DMS114 treated with DMSO at 0.1 percent for 48 hours (cell line): Measurements from ENCODE around the gene SRRM1.

Source experiments
- DNase-seq: peaks from one replicate; lab custom pipeline; 2025; ENCODE audit not compliant: unreplicated experiment; lab: John Stamatoyannopoulos, UW

SRRM1 gene, protein sequence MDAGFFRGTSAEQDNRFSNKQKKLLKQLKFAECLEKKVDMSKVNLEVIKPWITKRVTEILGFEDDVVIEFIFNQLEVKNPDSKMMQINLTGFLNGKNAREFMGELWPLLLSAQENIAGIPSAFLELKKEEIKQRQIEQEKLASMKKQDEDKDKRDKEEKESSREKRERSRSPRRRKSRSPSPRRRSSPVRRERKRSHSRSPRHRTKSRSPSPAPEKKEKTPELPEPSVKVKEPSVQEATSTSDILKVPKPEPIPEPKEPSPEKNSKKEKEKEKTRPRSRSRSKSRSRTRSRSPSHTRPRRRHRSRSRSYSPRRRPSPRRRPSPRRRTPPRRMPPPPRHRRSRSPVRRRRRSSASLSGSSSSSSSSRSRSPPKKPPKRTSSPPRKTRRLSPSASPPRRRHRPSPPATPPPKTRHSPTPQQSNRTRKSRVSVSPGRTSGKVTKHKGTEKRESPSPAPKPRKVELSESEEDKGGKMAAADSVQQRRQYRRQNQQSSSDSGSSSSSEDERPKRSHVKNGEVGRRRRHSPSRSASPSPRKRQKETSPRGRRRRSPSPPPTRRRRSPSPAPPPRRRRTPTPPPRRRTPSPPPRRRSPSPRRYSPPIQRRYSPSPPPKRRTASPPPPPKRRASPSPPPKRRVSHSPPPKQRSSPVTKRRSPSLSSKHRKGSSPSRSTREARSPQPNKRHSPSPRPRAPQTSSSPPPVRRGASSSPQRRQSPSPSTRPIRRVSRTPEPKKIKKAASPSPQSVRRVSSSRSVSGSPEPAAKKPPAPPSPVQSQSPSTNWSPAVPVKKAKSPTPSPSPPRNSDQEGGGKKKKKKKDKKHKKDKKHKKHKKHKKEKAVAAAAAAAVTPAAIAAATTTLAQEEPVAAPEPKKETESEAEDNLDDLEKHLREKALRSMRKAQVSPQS

DNA sequence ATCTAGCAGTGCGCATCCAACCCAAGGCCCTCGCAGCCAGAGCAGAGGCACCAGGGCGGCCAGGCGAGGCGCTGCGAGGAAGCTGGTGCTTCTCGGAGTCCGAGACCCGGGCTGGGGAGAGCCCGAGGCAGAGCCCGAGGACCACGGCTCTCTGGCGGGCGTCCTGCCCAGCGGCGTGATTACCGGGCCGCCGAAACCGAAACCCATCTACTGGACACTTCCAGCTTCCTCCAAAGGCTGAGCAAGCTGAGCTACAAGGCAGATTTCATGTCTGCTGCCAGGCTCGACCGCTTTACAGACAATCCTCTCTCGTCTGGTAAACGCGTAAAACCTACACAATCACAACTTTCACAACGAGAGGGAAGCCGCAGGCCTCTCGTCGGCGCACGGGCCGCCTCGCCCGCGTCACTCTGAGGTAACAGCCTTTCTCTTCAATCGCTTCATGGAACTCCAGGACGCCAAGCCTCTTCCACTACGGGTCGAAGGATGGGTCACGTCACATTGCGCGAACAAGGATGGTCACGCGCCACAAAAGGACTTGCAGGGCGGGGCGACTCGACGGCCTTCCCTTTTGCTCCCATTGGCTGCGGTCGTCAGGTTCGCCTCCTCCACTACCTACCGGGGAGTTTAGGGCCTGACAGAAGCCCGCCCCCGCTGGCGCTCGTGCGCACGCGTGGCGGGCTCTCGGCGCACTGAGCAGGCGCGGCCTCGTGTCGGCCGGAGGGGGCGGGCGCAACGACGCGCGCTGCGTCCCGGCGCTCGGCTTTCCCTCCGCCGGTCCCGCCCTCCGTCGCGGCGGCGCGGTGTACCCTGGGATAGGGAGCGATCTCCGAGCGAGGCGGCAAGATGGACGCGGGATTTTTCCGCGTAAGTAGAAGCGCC lies at the start of gene SRRM1:
SRRM1 (plus strand) TSS at position 822 of the 882 bp plus-strand sequence; CDS start at position 847, 25 bp downstream.
- DNase-seq: peak; percentile 98

GRCh38 chr1:24594328-24594598 lies 48.8 kb upstream of the SRRM1 start:
- DNase-seq: no peak

DNA sequence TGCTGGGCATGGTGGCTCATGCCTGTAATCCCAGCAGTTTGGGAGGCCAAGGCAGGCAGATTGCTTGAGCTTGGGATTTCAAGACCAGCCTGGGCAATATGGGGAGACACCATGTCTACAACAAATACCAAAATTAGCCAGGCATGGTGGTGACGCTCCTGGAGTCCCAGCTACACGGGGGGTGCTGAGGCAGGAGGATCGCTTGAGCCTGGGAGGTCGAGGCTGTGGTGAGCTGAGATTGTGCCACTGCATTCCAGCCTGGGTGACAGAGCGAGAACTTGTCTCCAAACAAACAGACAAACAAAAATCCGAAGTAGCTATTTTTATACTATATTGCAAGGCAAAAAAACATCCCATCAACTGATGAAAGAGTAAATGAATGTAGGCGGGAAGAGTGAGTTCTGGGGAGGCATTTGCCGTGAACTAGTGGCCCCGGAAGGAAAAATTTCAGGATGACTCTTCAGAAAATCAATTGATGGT lies 46.7 kb upstream of the SRRM1 start:
- DNase-seq: no peak

DNA sequence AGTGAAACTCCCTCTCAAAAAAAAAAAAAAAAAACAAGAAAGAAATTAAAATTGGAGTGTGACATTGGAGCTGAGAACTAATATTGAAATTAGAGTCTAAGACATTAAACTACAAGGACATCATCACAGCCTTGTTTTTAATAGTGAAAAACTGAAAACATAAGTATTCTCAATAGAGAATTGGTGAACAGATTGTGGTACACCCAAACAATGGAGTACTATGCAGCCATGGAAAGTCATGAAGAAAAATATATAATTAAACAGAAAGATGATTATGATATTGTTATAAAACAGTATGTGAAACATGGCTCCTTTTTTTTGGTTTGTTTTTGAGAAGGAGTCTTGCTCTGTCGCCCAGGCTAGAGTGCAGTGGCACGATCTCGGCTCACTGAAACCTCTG lies 43.8 kb upstream of the SRRM1 start:
- no peak for DNase-seq

- no peak for DNase-seq
These were observed 42.6 kb upstream of the SRRM1 start for GRCh38 chr1:24600551-24600950.

DNA sequence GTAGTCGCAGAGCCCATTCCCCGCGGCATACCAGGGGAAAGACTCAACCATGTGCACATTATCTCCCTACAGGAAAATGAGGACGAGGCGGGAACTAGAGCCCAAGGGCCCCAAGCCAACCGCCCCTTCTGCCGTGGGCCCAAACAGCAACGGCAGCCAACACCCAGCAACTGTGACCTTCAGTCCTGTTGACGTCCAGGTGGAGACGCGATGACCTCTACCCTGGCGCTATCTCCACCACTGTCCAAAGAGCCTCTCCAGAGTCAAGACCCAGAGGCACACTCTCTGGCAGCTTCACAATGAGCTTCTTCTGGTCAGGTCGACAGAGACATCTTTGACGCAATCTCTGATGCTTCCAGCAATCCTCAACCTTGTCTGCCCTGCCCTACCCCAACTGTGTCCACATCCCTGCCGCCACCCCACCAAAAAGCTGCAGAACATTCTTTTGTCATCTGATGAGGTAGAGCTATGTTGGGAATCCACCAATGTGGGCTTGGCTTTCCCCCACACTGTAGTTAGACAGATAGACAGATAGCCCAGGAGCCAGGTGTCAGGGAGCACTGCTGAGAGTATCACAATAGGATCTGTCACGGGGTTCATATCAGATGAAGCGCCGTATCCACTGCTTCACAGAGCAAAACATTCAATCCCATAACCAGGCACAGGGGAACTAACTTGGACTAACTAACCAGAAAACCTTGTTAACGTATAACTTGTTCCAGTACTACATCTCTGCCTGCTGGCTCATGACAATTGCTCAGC lies 37.4 kb upstream of the SRRM1 start:
- DNase-seq: no peak

DNA sequence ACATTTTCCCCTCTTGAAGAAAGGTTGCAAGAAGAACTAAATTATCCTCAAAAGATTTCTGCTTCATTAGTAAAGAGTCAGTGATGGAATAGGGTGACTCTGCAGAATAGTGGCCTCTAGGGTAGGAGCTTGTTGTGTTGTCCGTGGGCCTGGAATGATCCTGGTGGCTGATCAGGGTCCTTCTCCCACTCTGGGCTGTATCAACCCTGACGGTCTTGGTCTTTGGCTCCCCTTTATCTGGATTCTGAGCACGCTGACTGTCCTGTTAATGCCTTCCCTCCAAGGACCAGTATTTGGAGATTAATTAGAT lies 36.9 kb upstream of the SRRM1 start:
- no peak for DNase-seq

DNA sequence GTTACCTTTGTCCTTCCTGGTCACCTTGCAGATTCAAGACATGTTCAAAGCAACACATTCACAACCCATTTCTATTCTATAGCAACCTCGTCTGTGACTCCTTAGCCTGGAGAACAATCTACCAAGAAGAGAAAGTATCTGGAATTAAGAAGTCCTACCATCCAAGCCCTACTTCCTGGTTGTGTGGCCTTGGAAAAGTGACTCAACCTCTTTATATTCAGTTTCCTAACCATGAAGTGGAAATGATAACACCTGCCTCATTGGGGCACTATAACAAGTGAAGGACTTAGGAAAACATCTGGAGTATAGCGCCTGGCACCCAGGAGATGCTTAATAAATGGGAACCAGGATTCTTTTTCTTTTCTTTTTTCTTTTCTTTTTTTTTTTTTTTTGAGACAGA lies 36.5 kb upstream of the SRRM1 start:
- DNase-seq: no peak

GRCh38 chr1:24609949-24610517 lies 33.1 kb upstream of the SRRM1 start:
- no peak for DNase-seq

- no peak for DNase-seq
These were observed 23.7 kb upstream of the SRRM1 start for GRCh38 chr1:24619376-24619775.

DNA sequence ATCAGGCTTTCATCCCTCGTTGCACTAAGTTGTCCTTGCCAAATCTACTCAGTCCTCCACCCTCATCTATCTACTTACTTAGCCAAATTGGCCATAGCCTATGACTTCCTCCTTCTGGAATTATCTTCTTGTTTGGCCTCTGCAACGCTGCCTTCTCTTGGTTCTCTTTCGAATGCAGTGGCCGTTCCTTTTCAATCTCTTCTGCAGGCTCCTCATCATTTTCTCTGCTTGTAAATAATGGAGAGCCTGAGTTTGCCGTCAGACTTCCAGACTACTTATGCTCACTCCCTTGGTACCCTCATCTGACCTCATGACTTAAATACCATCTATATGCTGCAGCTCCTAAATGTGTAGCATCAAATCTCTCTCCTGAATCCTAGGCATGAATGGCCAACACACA lies 22.4 kb upstream of the SRRM1 start:
- DNase-seq: no peak

DNA sequence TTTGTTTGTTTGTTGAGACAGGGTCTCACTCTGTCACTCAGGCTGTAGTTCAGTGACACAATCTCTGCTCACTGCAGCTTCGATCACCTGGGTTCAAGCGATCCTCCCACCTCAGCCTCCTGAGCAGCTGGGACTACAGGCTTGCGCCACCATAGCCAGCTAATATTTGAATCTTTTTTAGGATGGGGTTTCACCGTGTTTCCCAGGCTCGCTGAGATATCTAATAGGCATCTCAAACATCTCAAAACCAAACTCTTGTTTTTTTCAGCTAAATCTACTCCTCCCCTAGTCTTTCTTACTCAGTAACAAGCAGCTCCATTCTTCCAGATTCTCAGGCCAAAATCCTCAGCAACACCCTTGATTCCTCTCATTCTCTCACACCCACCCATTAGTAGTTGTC lies 22.0 kb upstream of the SRRM1 start:
- no peak for DNase-seq

GRCh38 chr1:24622218-24622617 lies 20.9 kb upstream of the SRRM1 start:
- no peak for DNase-seq

DNA sequence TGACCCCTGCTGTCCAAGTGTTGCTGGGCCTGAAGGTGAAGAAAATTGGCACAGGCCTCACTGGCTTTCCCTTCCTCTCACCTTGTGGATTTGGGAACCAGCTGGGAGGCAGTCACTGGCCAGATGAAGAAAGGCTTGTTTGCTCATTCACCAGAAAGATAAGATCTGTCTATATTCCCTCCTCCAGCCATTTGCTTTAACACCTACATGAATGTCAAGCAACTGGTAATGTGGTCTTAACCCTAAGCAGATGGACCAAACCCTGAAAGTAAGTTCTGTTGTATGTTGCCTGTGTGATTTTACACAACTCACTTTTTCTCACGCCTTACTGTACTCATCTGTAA lies 10.3 kb upstream of the SRRM1 start:
- no peak for DNase-seq

- DNase-seq: peak; percentile 84
These were observed 7.8 kb upstream of the SRRM1 start for GRCh38 chr1:24635195-24635843.

DNA sequence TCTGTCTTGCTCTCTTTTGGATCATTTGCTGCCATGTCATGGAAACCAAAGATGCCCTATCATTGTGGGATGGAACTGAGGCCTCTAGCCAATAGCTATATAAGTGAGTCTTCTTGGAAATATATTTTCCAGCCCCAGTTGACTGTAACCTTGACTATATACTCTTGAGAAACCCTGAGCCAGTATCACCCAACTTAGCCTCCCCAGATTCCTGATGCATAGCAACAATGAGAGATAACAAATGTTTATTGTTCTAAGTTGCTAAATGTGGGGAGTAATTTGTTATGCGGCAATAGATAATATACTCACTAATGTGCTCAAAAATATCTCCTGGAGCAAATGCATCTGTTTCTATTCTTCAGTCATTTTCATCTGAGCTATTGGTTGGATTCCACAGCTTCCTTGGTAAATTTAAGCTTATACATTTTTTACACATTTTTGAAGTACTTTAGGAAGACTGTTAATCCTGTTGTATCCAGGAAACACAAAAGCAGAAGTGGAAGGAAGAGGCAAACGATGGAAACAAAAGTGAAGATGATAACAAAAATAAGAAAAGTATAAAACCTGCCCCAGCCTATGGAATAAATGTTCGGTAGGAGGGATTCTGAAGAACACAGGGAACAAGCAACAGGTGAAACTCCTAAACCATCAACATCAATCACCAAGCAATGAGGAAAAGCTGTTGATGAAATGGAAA lies 6.3 kb upstream of the SRRM1 start:
- no peak for DNase-seq

DNA sequence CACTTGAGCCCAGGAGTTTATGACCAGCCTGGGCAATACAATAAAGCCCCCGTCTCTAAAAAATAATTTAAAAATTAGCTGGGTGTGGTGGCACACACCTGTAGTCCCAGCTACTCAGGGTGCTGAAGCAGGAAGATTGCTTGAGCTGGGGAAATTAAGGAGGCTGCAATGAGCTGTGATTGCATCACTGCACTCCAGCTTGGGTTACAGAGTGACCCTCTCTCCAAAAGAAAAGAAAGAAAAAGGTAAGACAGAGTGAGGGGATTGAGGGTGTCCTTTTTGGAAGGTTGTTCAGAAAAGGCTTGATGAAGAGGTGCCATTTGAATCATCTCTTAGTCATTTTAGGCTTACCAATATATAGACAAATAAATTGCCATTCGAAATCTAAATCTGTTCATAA lies 4.0 kb upstream of the SRRM1 start:
- no peak for DNase-seq

DNA sequence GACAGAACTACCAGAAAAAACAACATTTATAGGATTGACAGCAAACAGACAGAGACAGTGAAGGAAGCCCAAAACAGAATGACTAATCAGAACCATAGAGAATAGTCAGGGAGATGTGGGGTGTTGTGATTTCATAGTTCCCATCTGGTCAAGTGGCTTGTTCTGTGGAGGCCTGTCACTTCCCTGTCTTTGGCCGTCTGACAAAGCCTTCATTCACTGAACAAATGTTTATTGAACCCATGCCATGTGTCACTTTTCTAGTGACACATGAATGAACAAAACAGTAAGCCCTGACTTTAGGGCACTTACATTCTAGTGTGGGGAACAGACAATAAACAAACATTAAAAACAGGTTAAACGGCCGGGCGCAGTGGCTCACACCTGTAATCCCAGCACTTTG lies 3.2 kb upstream of the SRRM1 start:
- DNase-seq: no peak

DNA sequence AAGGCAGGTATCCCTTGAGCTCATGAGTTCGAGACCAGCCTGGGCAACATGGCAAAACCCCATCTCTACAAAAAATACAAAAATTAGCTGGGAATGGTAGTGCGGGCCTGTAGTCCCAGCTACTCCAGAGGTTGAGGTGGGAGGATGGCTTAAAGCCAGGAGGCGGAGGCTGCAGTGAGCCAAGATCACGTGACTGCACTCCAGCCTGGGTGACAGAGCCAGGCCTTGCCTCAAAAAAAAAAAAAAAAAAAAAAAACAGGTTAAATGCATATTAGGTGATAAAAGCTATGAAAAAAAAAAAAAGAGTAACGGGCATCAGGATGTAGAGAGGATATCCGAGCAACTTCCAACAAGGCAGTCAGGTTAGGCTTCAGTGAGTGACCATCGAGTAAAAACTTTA lies 2.8 kb upstream of the SRRM1 start:
- DNase-seq: no peak
